Esophagus squamous epithelium (tissue), 5 donors: ENCODE measurements around the gene ZFHX3. TPM values are rescaled to one million over a fixed set of nuclear protein-coding genes. Genes with fewer than 3 reads are reported as not detected.

Experiments used
- DNase-seq: peaks from one replicate; lab custom pipeline; 2025; lab: John Stamatoyannopoulos, UW
- H3K27ac ChIP-seq, 4 donors: fragments of 200-600 bp; sonication (generic); one replicate each; pipeline ENCODE4 v1.5.1; 2016 to 2019; ENCODE audit warnings: mild to moderate bottlenecking in 1 of 4
- H3K27me3 ChIP-seq, 4 donors: fragments of 200-600 bp; sonication (generic); 1 replicate in 3 of 4; 2 replicates in 1 of 4; pipeline versions ENCODE4 v1.5.1 to v1.6.0; 2017 to 2021; ENCODE audit warnings: antibody characterized with exemption in 1 of 4
- H3K36me3 ChIP-seq, 3 donors: fragments of 200-600 bp; sonication (generic); one replicate each; pipeline ENCODE4 v1.5.1; 2016 to 2019
- H3K4me1 ChIP-seq, 3 donors: fragments of 200-600 bp; sonication (generic); one replicate each; pipeline ENCODE4 v1.5.1; 2017 to 2019
- H3K4me3 ChIP-seq, 4 donors: fragments of 200-600 bp; sonication (generic); 1 replicate in 3 of 4; 2 replicates in 1 of 4; pipeline ENCODE4 v1.5.1; 2016 to 2019; ENCODE audit warnings: mild to moderate bottlenecking in 2 of 4, moderate library complexity in 1 of 4
- H3K9me3 ChIP-seq, 3 donors: fragments of 200-600 bp; sonication (generic); one replicate each; pipeline ENCODE4 v1.5.1; 2016 to 2019
- POLR2A ChIP-seq, 4 donors: fragments of 450-650 bp; IDR thresholded peaks; one replicate each; pipeline ENCODE4 v1.6.1; 2017; ENCODE audit warnings: antibody characterized with exemption in 4 of 4, mild to moderate bottlenecking in 4 of 4, moderate library complexity in 3 of 4
- WGBS, 2 donors: methylation state at CpG; one replicate each; pipeline ENCODE4 v1.1.5; 2018; 5-methylcytosine and 5-hydroxymethylcytosine counted together
- intact Hi-C: fragments of 100-400 bp; cut with DNase I; formaldehyde crosslinking; loops from one replicate; pipeline ENCODE4 v1.15.0; 2022
- total RNA-seq, 4 donors: library from RNA; depleted of rRNA; stranded (reverse); fragments of >200 nt; gene quantifications; one replicate each; pipeline ENCODE4 v1.1.0, GENCODE V29; 2016
- TF ChIP-seq, protein P1 (sequence below), 6 experiments: fragments of 450-650 bp in 4 of 6; fragments of 200-600 bp in 2 of 6; sonication (generic) in 2 of 6; IDR thresholded peaks; one replicate each; pipeline ENCODE4 v1.5.1; 2016 to 2019; ENCODE audit warnings: antibody characterized with exemption in 6 of 6, mild to moderate bottlenecking in 4 of 6, moderate library complexity in 4 of 6
- donor health status: DM: yes; HTN: yes; CAD: no.

ZFHX3 gene
- total RNA-seq, 4 donors from 2014 or later, result 3.5 to 12.8 (median 4.5) TPM

DNA sequence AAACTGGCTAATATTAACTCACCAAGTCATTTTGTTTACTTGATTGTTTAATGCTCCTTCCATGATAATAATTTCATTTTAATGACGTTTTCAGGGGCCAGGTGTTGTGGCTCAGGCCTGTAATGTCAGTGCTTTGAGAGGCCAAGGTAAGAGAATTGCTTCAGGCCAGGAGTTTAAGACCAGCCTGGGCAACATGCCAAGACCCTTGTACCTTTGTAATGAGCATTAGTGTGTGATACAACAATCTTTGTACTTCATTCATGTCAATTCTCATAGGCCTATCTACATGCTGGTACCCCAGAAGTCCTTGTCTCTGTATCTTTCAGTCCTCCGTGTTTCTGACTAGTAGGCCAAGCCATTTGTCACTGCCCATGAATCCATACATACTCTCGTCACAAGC, 296.9 kb downstream of the ZFHX3 start:
- Histone ChIP-seq H3K27ac (no peak overlapping the region), H3K9me3 (no peaks in the 10 kb centered on the region), H3K4me1 (no peaks in the 10 kb centered on the region), H3K4me3 (no peak overlapping the region), H3K27me3 (no peaks in the 10 kb centered on the region), H3K36me3 (no peaks in the 10 kb centered on the region)
- WGBS, 2 donors, result 74 to 81% methylated on average over 3 of the region's 3 CpGs
- intact Hi-C loops, result no loop called here
- TF ChIP-seq, protein P1, sequence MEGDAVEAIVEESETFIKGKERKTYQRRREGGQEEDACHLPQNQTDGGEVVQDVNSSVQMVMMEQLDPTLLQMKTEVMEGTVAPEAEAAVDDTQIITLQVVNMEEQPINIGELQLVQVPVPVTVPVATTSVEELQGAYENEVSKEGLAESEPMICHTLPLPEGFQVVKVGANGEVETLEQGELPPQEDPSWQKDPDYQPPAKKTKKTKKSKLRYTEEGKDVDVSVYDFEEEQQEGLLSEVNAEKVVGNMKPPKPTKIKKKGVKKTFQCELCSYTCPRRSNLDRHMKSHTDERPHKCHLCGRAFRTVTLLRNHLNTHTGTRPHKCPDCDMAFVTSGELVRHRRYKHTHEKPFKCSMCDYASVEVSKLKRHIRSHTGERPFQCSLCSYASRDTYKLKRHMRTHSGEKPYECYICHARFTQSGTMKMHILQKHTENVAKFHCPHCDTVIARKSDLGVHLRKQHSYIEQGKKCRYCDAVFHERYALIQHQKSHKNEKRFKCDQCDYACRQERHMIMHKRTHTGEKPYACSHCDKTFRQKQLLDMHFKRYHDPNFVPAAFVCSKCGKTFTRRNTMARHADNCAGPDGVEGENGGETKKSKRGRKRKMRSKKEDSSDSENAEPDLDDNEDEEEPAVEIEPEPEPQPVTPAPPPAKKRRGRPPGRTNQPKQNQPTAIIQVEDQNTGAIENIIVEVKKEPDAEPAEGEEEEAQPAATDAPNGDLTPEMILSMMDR (IDR thresholded peaks at IDR 0.05), result no peak
- TF ChIP-seq POLR2A (IDR thresholded peaks at IDR 0.05), result no peak
- no peak for DNase-seq

DNA sequence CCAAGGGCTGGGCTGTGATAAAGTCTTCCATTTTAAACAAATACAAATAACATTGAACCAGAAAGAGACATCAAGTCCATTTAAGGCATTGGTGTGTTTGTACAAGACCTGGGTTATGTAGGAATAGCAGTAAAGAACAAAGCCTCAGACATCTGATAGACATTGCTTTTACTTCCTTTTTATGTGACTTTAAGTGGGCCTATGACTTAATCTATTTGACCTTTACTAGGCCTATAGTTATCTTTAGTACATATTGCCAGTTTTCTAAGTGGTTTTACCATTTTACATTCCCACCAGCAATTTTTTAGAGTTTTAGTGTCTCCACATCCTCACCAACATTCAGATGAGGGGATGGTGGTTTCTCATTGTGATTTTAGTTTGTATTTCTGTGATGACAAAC, 298.8 kb downstream of the ZFHX3 start:
- Histone ChIP-seq H3K4me1 (no peaks in the 10 kb centered on the region), H3K4me3 (no peak overlapping the region), H3K36me3 (no peaks in the 10 kb centered on the region), H3K27ac (no peak overlapping the region), H3K9me3 (no peaks in the 10 kb centered on the region), H3K27me3 (no peaks in the 10 kb centered on the region)
- intact Hi-C loops, result no loop called here
- no peak for DNase-seq
- TF ChIP-seq, protein P1 (IDR thresholded peaks at IDR 0.05), result no peak
- no peak for TF ChIP-seq POLR2A (IDR thresholded peaks at IDR 0.05)

DNA sequence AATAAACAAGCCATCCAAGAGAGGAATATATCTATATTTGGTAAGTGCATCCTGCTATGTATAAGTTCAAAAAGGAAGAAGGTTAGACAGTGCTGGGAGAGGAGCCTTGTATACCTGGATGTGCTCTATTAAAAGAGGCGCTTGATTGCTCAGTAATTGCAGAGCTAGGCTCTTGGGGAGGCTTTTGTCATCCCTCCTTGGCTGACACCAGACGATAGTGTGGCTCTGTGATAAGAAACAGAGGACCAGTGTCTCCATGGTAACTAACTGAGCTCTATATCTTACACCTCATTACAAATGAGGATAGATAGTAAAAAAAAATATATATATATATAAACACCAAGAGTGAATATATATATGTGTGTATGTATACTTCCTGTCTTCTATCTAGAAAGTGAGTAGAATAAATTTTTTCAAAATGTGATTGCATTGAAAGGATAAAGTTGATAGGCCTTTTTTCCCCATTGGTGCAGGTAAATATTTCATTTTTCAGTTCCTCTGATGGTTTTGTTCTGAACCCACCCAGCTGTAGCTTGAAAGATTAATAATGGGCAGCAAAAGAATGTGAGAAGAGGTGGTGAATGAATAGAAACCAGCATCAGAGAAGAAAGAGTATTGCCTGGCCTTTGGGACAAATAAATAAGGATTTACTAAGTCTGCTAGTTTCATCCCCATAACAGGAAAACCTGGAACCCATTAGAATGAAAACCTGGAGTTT, 303.7 kb downstream of the ZFHX3 start:
- Histone ChIP-seq H3K4me1 (no peaks in the 10 kb centered on the region), H3K9me3 (no peaks in the 10 kb centered on the region), H3K36me3 (no peaks in the 10 kb centered on the region), H3K27me3 (no peaks in the 10 kb centered on the region), H3K27ac (no peak overlapping the region), H3K4me3 (no peak overlapping the region)
- intact Hi-C loops, result no loop called here
- WGBS, 2 donors, result 85 to 89% methylated on average over 2 of the region's 2 CpGs
- no peak for TF ChIP-seq POLR2A (IDR thresholded peaks at IDR 0.05)
- TF ChIP-seq, protein P1 (IDR thresholded peaks at IDR 0.05), result no peak
- no peak for DNase-seq

DNA sequence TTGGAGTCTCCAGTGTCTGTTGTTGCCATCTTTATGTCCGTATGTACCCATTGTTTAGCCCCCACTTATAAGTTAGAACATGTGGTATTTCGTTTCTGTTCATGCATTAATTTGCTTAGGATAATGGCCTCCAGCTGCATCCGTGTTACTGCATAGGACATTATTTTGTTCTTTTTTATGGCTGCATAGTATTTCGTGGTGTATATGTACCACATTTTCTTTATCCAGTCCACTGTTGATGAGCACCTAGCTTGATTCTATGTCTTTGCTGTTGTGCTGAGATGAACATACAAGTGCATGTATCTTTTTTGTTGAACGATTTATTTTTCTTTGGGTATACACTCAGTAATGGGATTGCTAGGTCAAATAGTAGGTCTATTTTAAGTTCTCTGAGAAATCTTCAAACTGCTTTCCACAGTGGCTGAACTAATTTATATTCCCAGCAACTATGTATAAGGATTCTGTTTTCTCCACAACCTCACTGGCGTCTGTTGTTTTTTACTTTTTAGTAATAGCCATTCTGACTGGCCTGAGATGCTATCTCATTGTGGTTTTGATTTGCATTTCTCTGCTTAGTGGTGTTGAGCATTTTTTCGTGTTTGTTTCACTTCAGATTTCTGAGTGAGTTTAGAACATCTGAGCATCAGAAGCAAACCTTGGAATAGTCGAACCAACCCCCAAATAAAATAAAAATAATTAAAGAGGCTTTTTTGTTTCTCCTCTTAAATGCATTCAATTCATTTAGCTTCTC, 304.7 kb downstream of the ZFHX3 start:
- intact Hi-C loops, result no loop called here

DNA sequence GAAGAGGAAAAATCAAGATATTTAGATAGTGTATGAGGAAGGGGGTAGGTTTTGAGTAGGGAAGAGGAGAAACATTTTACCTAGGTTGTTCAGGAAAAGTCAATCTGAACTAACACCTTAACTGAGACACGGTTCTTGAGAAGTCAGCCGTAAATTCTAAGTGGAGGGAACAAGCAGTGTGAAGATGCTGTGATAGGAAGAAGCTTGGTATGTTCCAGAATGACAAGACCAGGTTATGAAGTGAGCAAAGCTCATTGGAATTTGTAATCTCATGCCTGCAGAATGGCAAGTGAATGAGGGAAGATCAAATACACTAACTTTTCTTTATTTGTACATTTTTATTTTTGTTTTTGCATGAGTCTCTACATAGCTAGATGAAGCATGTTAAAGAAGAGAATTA, 307.6 kb downstream of the ZFHX3 start:
- H3K27ac ChIP-seq, result no peak overlapping the region
- WGBS, 2 donors, result 88 to 96% methylated on average over 2 of the region's 2 CpGs
- no peaks in the 10 kb centered on the region for H3K9me3 ChIP-seq
- H3K36me3 ChIP-seq, result no peaks in the 10 kb centered on the region
- no peak for TF ChIP-seq POLR2A (IDR thresholded peaks at IDR 0.05)
- no peaks in the 10 kb centered on the region for H3K4me1 ChIP-seq
- no peak for DNase-seq
- H3K27me3 ChIP-seq, result no peaks in the 10 kb centered on the region
- no peak overlapping the region for H3K4me3 ChIP-seq
- intact Hi-C loops, result no loop called here

More for the DNA sequence above, 304.7 kb downstream of the ZFHX3 start:
- no peak overlapping the region for H3K27ac ChIP-seq
- H3K4me3 ChIP-seq, result no peak overlapping the region
- no peaks in the 10 kb centered on the region for H3K36me3 ChIP-seq
- no peaks in the 10 kb centered on the region for H3K27me3 ChIP-seq
- no peaks in the 10 kb centered on the region for H3K4me1 ChIP-seq
- TF ChIP-seq, protein P1 (IDR thresholded peaks at IDR 0.05), result no peak
- TF ChIP-seq POLR2A (IDR thresholded peaks at IDR 0.05), result no peak
- 81 to 87% methylated on average over 8 of the region's 8 CpGs for WGBS, 2 donors
- no peak for DNase-seq
- no peaks in the 10 kb centered on the region for H3K9me3 ChIP-seq
